Measurements from ENCODE around the gene PCCB. TPM values are rescaled to one million over a fixed set of nuclear protein-coding genes. Genes with fewer than 3 reads are reported as not detected.
"Not testable (repeated sequence)": the region's sequence is repeated elsewhere in the genome, so short reads cannot be mapped to it uniquely, and the experiment has no call there.

Gene PCCB
- total RNA-seq, 1 experiment from 2014 or later = 53.5 TPM

GRCh38 chr3:136261826-136262225 lies 11.7 kb downstream of the PCCB start:
- no peaks in the 10 kb centered on the region for H3K9me3 ChIP-seq (ENCODE audit: low read length)
- no peak overlapping the region for H3K9ac ChIP-seq (ENCODE audit: low read length)
- peaks cover 7% of the 10 kb centered on the region for H3K4me1 ChIP-seq (ENCODE audit: insufficient read depth, low read length)
- H2AFZ ChIP-seq (ENCODE audit: low read length) = no peak overlapping the region
- POLR2A ChIA-PET (ENCODE audit: unreplicated experiment) = no interaction called here
- no peak overlapping the region for H3K27ac ChIP-seq (ENCODE audit: low read length)
- no TSS peak for BruUV-seq (replicated peaks)
- no peak for ATAC-seq
- H3K79me2 ChIP-seq (ENCODE audit: low read length) = no peaks in the 10 kb centered on the region
- CTCF ChIA-PET = no interaction called here
- intact Hi-C loops (cut with micrococcal nuclease) = no loop called here
- H3K27me3 ChIP-seq (ENCODE audit: low read length) = no peaks in the 10 kb centered on the region
- no peaks in the 10 kb centered on the region for H4K20me1 ChIP-seq (ENCODE audit: low read length)
- DNase-seq = no peak
- H3K4me2 ChIP-seq (ENCODE audit: low read length) = no peak overlapping the region
- H3K4me3 ChIP-seq (ENCODE audit: low read length) = no peak overlapping the region
- H3F3A ChIP-seq (ENCODE audit: low read length, unreplicated experiment) = no peaks in the 10 kb centered on the region
- TF ChIP-seq EZH2phosphoT487 (IDR thresholded peaks at IDR 0.05; ENCODE audit: borderline replicate concordance, low read length) (no peak), CTCF (conservative IDR thresholded peaks at IDR 0.05; ENCODE audit: low read depth, low read length) (no peak), EZH2 (IDR thresholded peaks at IDR 0.05; ENCODE audit: low read length, unreplicated experiment) (no peak)
- no peaks in the 10 kb centered on the region for H3K9me2 ChIP-seq (replicated peaks; ENCODE audit: low read length)
- peaks cover 12% of the 10 kb centered on the region; the same call in 1 of the 2 replicates for H3K36me3 ChIP-seq (ENCODE audit: low read depth, low read length)

- no TSS peak for BruUV-seq (replicated peaks)
- Histone ChIP-seq H3F3A (ENCODE audit: low read length, unreplicated experiment) (no peaks in the 10 kb centered on the region), H3K4me3 (ENCODE audit: low read length) (no peak overlapping the region), H3K9ac (ENCODE audit: low read length) (no peak overlapping the region), H3K27ac (ENCODE audit: low read length) (no peak overlapping the region), H3K79me2 (ENCODE audit: low read length) (no peaks in the 10 kb centered on the region), H3K9me2 (replicated peaks; ENCODE audit: low read length) (no peaks in the 10 kb centered on the region), H4K20me1 (ENCODE audit: low read length) (no peaks in the 10 kb centered on the region), H3K4me2 (ENCODE audit: low read length) (no peak overlapping the region), H3K4me1 (ENCODE audit: insufficient read depth, low read length) (peaks cover 9% of the 10 kb centered on the region), H3K9me3 (ENCODE audit: low read length) (no peaks in the 10 kb centered on the region), H3K36me3 (ENCODE audit: low read depth, low read length) (peaks cover 12% of the 10 kb centered on the region; the same call in 1 of the 2 replicates), H3K27me3 (ENCODE audit: low read length) (no peaks in the 10 kb centered on the region), H2AFZ (ENCODE audit: low read length) (no peak overlapping the region)
- ATAC-seq (no peak), DNase-seq (no peak)
- ChIA-PET POLR2A (ENCODE audit: unreplicated experiment) (no interaction called here), CTCF (no interaction called here)
- intact Hi-C loops (cut with micrococcal nuclease) = no loop called here
- TF ChIP-seq CTCF (conservative IDR thresholded peaks at IDR 0.05; ENCODE audit: low read depth, low read length) (no peak), EZH2phosphoT487 (IDR thresholded peaks at IDR 0.05; ENCODE audit: borderline replicate concordance, low read length) (no peak)
Observed at GRCh38 chr3:136262559-136262958, 12.4 kb downstream of the PCCB start.

- H3K79me2 ChIP-seq (ENCODE audit: low read length) = no peaks in the 10 kb centered on the region
- no peak for ATAC-seq
- peaks cover 9% of the 10 kb centered on the region for H3K4me1 ChIP-seq (ENCODE audit: insufficient read depth, low read length)
- H3K4me3 ChIP-seq (ENCODE audit: low read length) = no peak overlapping the region
- no peaks in the 10 kb centered on the region for H3K27me3 ChIP-seq (ENCODE audit: low read length)
- DNase-seq = no peak
- no peak for TF ChIP-seq EZH2phosphoT487 (IDR thresholded peaks at IDR 0.05; ENCODE audit: borderline replicate concordance, low read length)
- no peak for TF ChIP-seq CTCF (conservative IDR thresholded peaks at IDR 0.05; ENCODE audit: low read depth, low read length)
- no peak for TF ChIP-seq EZH2 (IDR thresholded peaks at IDR 0.05; ENCODE audit: low read length, unreplicated experiment)
- peaks cover 12% of the 10 kb centered on the region; the same call in 1 of the 2 replicates for H3K36me3 ChIP-seq (ENCODE audit: low read depth, low read length)
- no peak overlapping the region for H3K27ac ChIP-seq (ENCODE audit: low read length)
- H3F3A ChIP-seq (ENCODE audit: low read length, unreplicated experiment) = no peaks in the 10 kb centered on the region
- H4K20me1 ChIP-seq (ENCODE audit: low read length) = no peaks in the 10 kb centered on the region
- CTCF ChIA-PET = no interaction called here
- no TSS peak for BruUV-seq (replicated peaks)
- H3K9me2 ChIP-seq (replicated peaks; ENCODE audit: low read length) = no peaks in the 10 kb centered on the region
- H3K9me3 ChIP-seq (ENCODE audit: low read length) = no peaks in the 10 kb centered on the region
- intact Hi-C loops (cut with micrococcal nuclease) = no loop called here
- POLR2A ChIA-PET (ENCODE audit: unreplicated experiment) = no interaction called here
- no peak overlapping the region for H3K9ac ChIP-seq (ENCODE audit: low read length)
- H2AFZ ChIP-seq (ENCODE audit: low read length) = no peak overlapping the region
- no peak overlapping the region for H3K4me2 ChIP-seq (ENCODE audit: low read length)
Observed at GRCh38 chr3:136263251-136263650, 13.1 kb downstream of the PCCB start.

- CTCF ChIA-PET; H3F3A ChIP-seq (ENCODE audit: low read length, unreplicated experiment); H3K9me3 ChIP-seq (ENCODE audit: low read length); POLR2A ChIA-PET (ENCODE audit: unreplicated experiment); BruUV-seq (replicated peaks); H3K4me1 ChIP-seq (ENCODE audit: insufficient read depth, low read length); H3K9me2 ChIP-seq (replicated peaks; ENCODE audit: low read length); H3K4me3 ChIP-seq (ENCODE audit: low read length); H3K36me3 ChIP-seq (ENCODE audit: low read depth, low read length); H3K9ac ChIP-seq (ENCODE audit: low read length); H4K20me1 ChIP-seq (ENCODE audit: low read length); H3K27me3 ChIP-seq (ENCODE audit: low read length); H2AFZ ChIP-seq (ENCODE audit: low read length): not testable (repeated sequence)
- peak; percentile 99 for ATAC-seq
- peak; percentile 74 for DNase-seq
- H3K4me2 ChIP-seq (ENCODE audit: low read length) = peak overlapping the region; percentile 6
- H3K27ac ChIP-seq (ENCODE audit: low read length) = peak overlapping the region; percentile 72
- H3K79me2 ChIP-seq (ENCODE audit: low read length) = 0 out of 2 replicates have a peak, but pooled peaks cover 11% of the 10 kb centered on the region
- intact Hi-C loops (cut with micrococcal nuclease) = loop anchor here (2.0 to 5.0 kb wide), 2 partner anchors 16 to 189 kb away; partner anchors contain the start of gene PCCB
Observed at GRCh38 chr3:136266468-136267125, 16.5 kb downstream of the PCCB start.
